ENCODE data around the gene ZNRD2.
A peak's percentile ranks its signal among the peaks of the same experiment; 100 is the strongest.

The ZNRD2 gene

GRCh38 chr11:65525546-65526480 lies 44.5 kb upstream of the ZNRD2 start:
- peak overlapping the region; percentile 78 for H3K4me3 ChIP-seq (ENCODE audit: low read depth, low read length)
- DNase-seq (ENCODE audit: low read depth): no peak
- no peak for TF ChIP-seq POLR2A (IDR thresholded peaks at IDR 0.05; ENCODE audit: extremely low read depth, insufficient read length)
- no peak for TF ChIP-seq CTCF (IDR thresholded peaks at IDR 0.05; ENCODE audit: low read depth, low read length)
- TF ChIP-seq MYC (IDR thresholded peaks at IDR 0.05; ENCODE audit: low read depth, low read length): no peak
- peak; percentile 45; the same call in 1 of the 2 replicates for TF ChIP-seq MAX (IDR thresholded peaks at IDR 0.05; ENCODE audit: low read depth, low read length)

- TF ChIP-seq MAX (IDR thresholded peaks at IDR 0.05; ENCODE audit: low read depth, low read length): no peak
These were observed 43.5 kb upstream of the ZNRD2 start for GRCh38 chr11:65526744-65527143.

GRCh38 chr11:65528819-65529350 lies 41.4 kb upstream of the ZNRD2 start:
- TF ChIP-seq POLR2A (IDR thresholded peaks at IDR 0.05; ENCODE audit: extremely low read depth, insufficient read length) (no peak), MYC (IDR thresholded peaks at IDR 0.05; ENCODE audit: low read depth, low read length) (no peak), CTCF (IDR thresholded peaks at IDR 0.05; ENCODE audit: low read depth, low read length) (no peak), MAX (IDR thresholded peaks at IDR 0.05; ENCODE audit: low read depth, low read length) (no peak)
- H3K4me3 ChIP-seq (ENCODE audit: low read depth, low read length): no peak overlapping the region
- no peak for DNase-seq (ENCODE audit: low read depth)

More at GRCh38 chr11:65526744-65527143, 43.5 kb upstream of the ZNRD2 start:
- no peak overlapping the region for H3K4me3 ChIP-seq (ENCODE audit: low read depth, low read length)
- no peak for DNase-seq (ENCODE audit: low read depth)

- TF ChIP-seq MYC (IDR thresholded peaks at IDR 0.05; ENCODE audit: low read depth, low read length) (no peak), POLR2A (IDR thresholded peaks at IDR 0.05; ENCODE audit: extremely low read depth, insufficient read length) (no peak), CTCF (IDR thresholded peaks at IDR 0.05; ENCODE audit: low read depth, low read length) (no peak), MAX (IDR thresholded peaks at IDR 0.05; ENCODE audit: low read depth, low read length) (no peak)
- no peak overlapping the region for H3K4me3 ChIP-seq (ENCODE audit: low read depth, low read length)
- DNase-seq (ENCODE audit: low read depth): no peak
These were observed 40.7 kb upstream of the ZNRD2 start for GRCh38 chr11:65529475-65530156.

GRCh38 chr11:65530157-65530496 lies 40.1 kb upstream of the ZNRD2 start:
- no peak overlapping the region for H3K4me3 ChIP-seq (ENCODE audit: low read depth, low read length)
- DNase-seq (ENCODE audit: low read depth): peak; percentile 40
- TF ChIP-seq CTCF (IDR thresholded peaks at IDR 0.05; ENCODE audit: low read depth, low read length) (peak; percentile 39), POLR2A (IDR thresholded peaks at IDR 0.05; ENCODE audit: extremely low read depth, insufficient read length) (no peak), MYC (IDR thresholded peaks at IDR 0.05; ENCODE audit: low read depth, low read length) (no peak), MAX (IDR thresholded peaks at IDR 0.05; ENCODE audit: low read depth, low read length) (no peak)

Measured in NB4 (cell line).